Breast epithelium (tissue), 4 donors: ENCODE data around the gene DNM3. TPM values are rescaled to one million over a fixed set of nuclear protein-coding genes. Genes with fewer than 3 reads are reported as not detected.

ENCODE experiments used
- DNase-seq, 2 donors: peaks; one replicate each; pipeline ENCODE4 v3.0.0-alpha.2; 2019; ENCODE audit warnings: low spot score in 2 of 2
- H3K27ac ChIP-seq, 2 donors: fragments of 200-600 bp; sonication (generic) in 1 of 2; one replicate each; pipeline ENCODE4 v1.5.1; 2016 to 2019; ENCODE audit warnings: mild to moderate bottlenecking in 1 of 2
- H3K27me3 ChIP-seq, 2 donors: fragments of 200-600 bp; sonication (generic) in 1 of 2; one replicate each; pipeline versions ENCODE4 v1.5.1 to v1.6.0; 2017 to 2019; ENCODE audit warnings: control low read depth in 1 of 2, mild to moderate bottlenecking in 1 of 2
- H3K36me3 ChIP-seq: fragments of 200-600 bp; one replicate; pipeline ENCODE4 v1.5.1; 2019
- H3K4me1 ChIP-seq, 2 donors: fragments of 200-600 bp; sonication (generic); one replicate each; pipeline ENCODE4 v1.5.1; 2016 to 2019; ENCODE audit warnings: control low read depth in 1 of 2
- H3K4me3 ChIP-seq, 3 donors: fragments of 200-600 bp; sonication (generic); 1 replicate in 2 of 3; 2 replicates in 1 of 3; pipeline ENCODE4 v1.5.1; 2016 to 2019; ENCODE audit warnings: mild to moderate bottlenecking in 3 of 3, moderate library complexity in 2 of 3
- H3K9me3 ChIP-seq, 2 donors: fragments of 200-600 bp; sonication (generic) in 1 of 2; one replicate each; pipeline ENCODE4 v1.5.1; 2016 to 2019; ENCODE audit warnings: control low read depth in 1 of 2
- CTCF ChIP-seq, 3 donors: fragments of 450-650 bp; IDR thresholded peaks; one replicate each; pipeline ENCODE4 v1.5.1; 2016 to 2017; ENCODE audit warnings: antibody characterized with exemption in 3 of 3, mild to moderate bottlenecking in 3 of 3, moderate library complexity in 3 of 3
- POLR2A ChIP-seq: fragments of 450-650 bp; IDR thresholded peaks from one replicate; pipeline ENCODE4 v1.6.1; 2016; ENCODE audit warnings: antibody characterized with exemption, mild to moderate bottlenecking, moderate library complexity
- POLR2AphosphoS5 ChIP-seq, 3 donors: sonication (generic); formaldehyde crosslinking; IDR thresholded peaks; one replicate each; pipeline ENCODE4 v1.6.1; 2017; ENCODE audit warnings: antibody characterized with exemption in 3 of 3
- intact Hi-C: fragments of 100-400 bp; cut with DNase I; formaldehyde crosslinking; loops from one replicate; pipeline ENCODE4 v1.15.1; 2023; ENCODE audit warnings: low total_unique reads
- total RNA-seq, 3 donors: library from RNA; depleted of rRNA; stranded (reverse); fragments of >200 nt; gene quantifications; one replicate each; pipeline ENCODE4 v1.1.0, GENCODE V29; 2016

DNM3 gene
- total RNA-seq, 3 donors from 2014 or later, result 5.1 to 7.5 (median 6.6) TPM

- Histone ChIP-seq H3K36me3 (no peaks in the 10 kb centered on the region), H3K9me3 (no peaks in the 10 kb centered on the region)
These were observed 33.7 kb upstream of the DNM3 start for GRCh38 chr1:171807556-171807955.

GRCh38 chr1:171809834-171810233 is 31.5 kb upstream of the DNM3 start:
- no peak overlapping the region for H3K27ac ChIP-seq
- no peaks in the 10 kb centered on the region for H3K27me3 ChIP-seq
- H3K4me1 ChIP-seq, result no peaks in the 10 kb centered on the region
- H3K4me3 ChIP-seq, result no peak overlapping the region
- no peaks in the 10 kb centered on the region for H3K9me3 ChIP-seq
- no peaks in the 10 kb centered on the region for H3K36me3 ChIP-seq
- no peak for TF ChIP-seq CTCF (IDR thresholded peaks at IDR 0.05)
- no peak for TF ChIP-seq POLR2A
- no peak for TF ChIP-seq POLR2AphosphoS5 (IDR thresholded peaks at IDR 0.05)
- intact Hi-C loops, result no loop called here
- no peak for DNase-seq

More at GRCh38 chr1:171807556-171807955, 33.7 kb upstream of the DNM3 start:
- Histone ChIP-seq H3K27ac (no peak overlapping the region), H3K4me3 (no peak overlapping the region), H3K27me3 (no peaks in the 10 kb centered on the region), H3K4me1 (no peaks in the 10 kb centered on the region)
- intact Hi-C loops, result no loop called here
- no peak for DNase-seq
- TF ChIP-seq POLR2A (no peak), POLR2AphosphoS5 (IDR thresholded peaks at IDR 0.05) (no peak), CTCF (IDR thresholded peaks at IDR 0.05) (no peak)

GRCh38 chr1:171811672-171812071 is 29.6 kb upstream of the DNM3 start:
- intact Hi-C loops, result no loop called here
- no peak for TF ChIP-seq POLR2A
- TF ChIP-seq CTCF (IDR thresholded peaks at IDR 0.05), result no peak
- no peak overlapping the region for H3K27ac ChIP-seq
- no peaks in the 10 kb centered on the region for H3K4me1 ChIP-seq
- H3K36me3 ChIP-seq, result no peaks in the 10 kb centered on the region
- no peak for DNase-seq
- no peaks in the 10 kb centered on the region for H3K27me3 ChIP-seq
- no peak overlapping the region for H3K4me3 ChIP-seq
- no peaks in the 10 kb centered on the region for H3K9me3 ChIP-seq

GRCh38 chr1:171814692-171815091 is 26.6 kb upstream of the DNM3 start:
- intact Hi-C loops, result no loop called here

GRCh38 chr1:171816300-171816901 is 24.9 kb upstream of the DNM3 start:
- DNase-seq, result no peak
- no peaks in the 10 kb centered on the region for H3K9me3 ChIP-seq
- H3K27ac ChIP-seq, result no peak overlapping the region
- H3K36me3 ChIP-seq, result no peaks in the 10 kb centered on the region
- intact Hi-C loops, result no loop called here
- no peaks in the 10 kb centered on the region for H3K4me1 ChIP-seq
- no peak overlapping the region for H3K4me3 ChIP-seq
- TF ChIP-seq CTCF (IDR thresholded peaks at IDR 0.05) (no peak), POLR2AphosphoS5 (IDR thresholded peaks at IDR 0.05) (no peak)
- no peaks in the 10 kb centered on the region for H3K27me3 ChIP-seq

More at GRCh38 chr1:171814692-171815091, 26.6 kb upstream of the DNM3 start:
- Histone ChIP-seq H3K4me1 (no peaks in the 10 kb centered on the region), H3K36me3 (no peaks in the 10 kb centered on the region), H3K27me3 (no peaks in the 10 kb centered on the region), H3K9me3 (no peaks in the 10 kb centered on the region), H3K27ac (no peak overlapping the region), H3K4me3 (no peak overlapping the region)
- no peak for TF ChIP-seq POLR2A
- TF ChIP-seq POLR2AphosphoS5 (IDR thresholded peaks at IDR 0.05), result no peak
- no peak for TF ChIP-seq CTCF (IDR thresholded peaks at IDR 0.05)
- DNase-seq, result no peak
